Activated T-helper 17 cell treated with anti-CD3 and anti-CD28 coated beads, Interleukin-2, amount 50 U/mL, for 72 hours (primary cell): ENCODE results near the gene NFIA. TPM values are rescaled to one million over a fixed set of nuclear protein-coding genes. Genes with fewer than 3 reads are reported as not detected.

Experiments used
- ATAC-seq: fragments of 150-1000 bp; cut with Tn5 transposase; replicated peaks from 2 replicates; pipeline ENCODE4 v1.10.0; 2021; ENCODE audit warnings: mild to moderate bottlenecking, moderate library complexity
- H3K27ac Mint-ChIP-seq: one replicate; pipeline ENCODE4 v1.8.0; 2022; ENCODE audit warnings: mixed read lengths
- H3K27me3 Mint-ChIP-seq: one replicate; pipeline ENCODE4 v1.8.0; 2022; ENCODE audit warnings: mixed read lengths
- H3K36me3 Mint-ChIP-seq: one replicate; pipeline ENCODE4 v1.8.0; 2022; ENCODE audit warnings: low read depth, mild to moderate bottlenecking, mixed read lengths
- H3K4me1 Mint-ChIP-seq: one replicate; pipeline ENCODE4 v1.8.0; 2022; ENCODE audit warnings: mixed read lengths
- H3K4me3 Mint-ChIP-seq: one replicate; pipeline ENCODE4 v1.8.0; 2022; ENCODE audit warnings: mild to moderate bottlenecking, mixed read lengths
- H3K9me3 Mint-ChIP-seq: one replicate; pipeline ENCODE4 v1.8.0; 2022; ENCODE audit warnings: mixed read lengths
- total RNA-seq, 2 donors: library from RNA; stranded (reverse); gene quantifications; one replicate each; pipeline ENCODE4 v1.2.3, GENCODE V29; 2022

The NFIA gene
- total RNA-seq, 2 donors from 2014 or later = 3.5 to 5.1 TPM

DNA sequence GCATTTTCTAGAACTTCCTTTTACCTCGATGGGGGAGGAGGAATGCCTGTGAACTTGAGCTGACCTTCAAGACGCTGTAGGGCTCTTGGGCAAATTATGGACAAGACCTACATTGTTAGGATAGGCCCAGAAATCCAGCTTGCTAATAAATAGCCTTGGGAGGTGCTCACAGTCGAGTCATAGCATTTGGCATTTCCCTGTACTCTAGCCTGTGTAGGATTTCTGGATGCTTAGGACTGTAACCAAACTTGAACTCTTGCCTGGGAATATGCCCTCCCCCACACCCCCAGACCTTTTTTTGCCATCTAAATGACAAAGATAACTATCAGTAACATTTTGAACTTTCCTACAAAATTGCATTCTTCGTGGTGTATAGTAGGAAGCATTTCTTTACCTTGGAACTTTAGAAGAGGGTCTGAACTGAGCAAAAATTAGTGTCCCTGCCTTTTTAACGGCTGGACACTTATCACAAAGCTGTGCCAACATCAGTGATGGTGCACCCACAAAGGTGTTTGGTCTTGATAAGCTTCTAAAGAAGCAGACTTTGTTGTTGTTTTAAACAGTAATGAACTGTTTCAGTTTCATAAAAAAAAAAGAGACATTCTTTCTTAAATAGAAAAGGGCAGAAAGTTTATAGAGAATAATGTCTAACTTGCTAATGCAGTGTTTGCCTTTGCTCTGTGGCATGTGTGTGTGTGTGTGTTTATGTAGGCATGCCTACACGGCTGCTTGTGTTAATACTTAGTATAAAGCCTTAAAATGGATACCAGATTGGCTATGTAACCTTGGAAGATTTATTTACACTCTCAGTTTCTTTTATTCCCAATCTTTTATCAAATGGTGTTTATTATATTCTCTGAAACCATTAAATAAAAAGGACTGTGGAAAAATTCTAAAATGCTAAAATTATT, 88.2 kb downstream of the NFIA start:
- no peaks in the 10 kb centered on the region for H3K9me3 Mint-ChIP-seq
- H3K27me3 Mint-ChIP-seq = peaks cover under 1% of the 10 kb centered on the region
- H3K27ac Mint-ChIP-seq = no peak overlapping the region
- no peak overlapping the region for H3K4me3 Mint-ChIP-seq
- H3K36me3 Mint-ChIP-seq = no peaks in the 10 kb centered on the region
- H3K4me1 Mint-ChIP-seq = no peaks in the 10 kb centered on the region
- ATAC-seq = no peak

DNA sequence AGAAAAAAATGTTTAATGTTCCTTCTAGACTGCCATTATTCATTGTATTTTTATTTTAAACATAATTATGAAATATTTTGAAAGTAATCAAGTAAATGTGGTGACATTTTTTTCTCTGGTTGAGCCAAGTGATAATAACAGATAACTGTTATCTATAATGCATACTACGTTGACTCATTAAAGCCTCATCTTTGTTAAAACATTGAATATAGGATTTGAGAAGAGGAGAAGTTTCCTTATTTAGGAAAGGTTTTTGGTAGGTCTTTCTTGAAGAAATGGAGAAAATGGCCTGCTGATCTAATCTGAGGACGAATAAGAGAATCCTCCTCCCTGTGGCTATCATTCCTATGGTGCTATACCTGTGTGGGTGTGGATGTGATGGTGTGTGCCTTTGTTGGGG, 89.0 kb downstream of the NFIA start:
- no peaks in the 10 kb centered on the region for H3K9me3 Mint-ChIP-seq
- ATAC-seq = no peak
- H3K27me3 Mint-ChIP-seq = peaks cover 5% of the 10 kb centered on the region
- H3K36me3 Mint-ChIP-seq = no peaks in the 10 kb centered on the region
- H3K4me1 Mint-ChIP-seq = no peaks in the 10 kb centered on the region
- H3K27ac Mint-ChIP-seq = no peak overlapping the region
- H3K4me3 Mint-ChIP-seq = no peak overlapping the region

DNA sequence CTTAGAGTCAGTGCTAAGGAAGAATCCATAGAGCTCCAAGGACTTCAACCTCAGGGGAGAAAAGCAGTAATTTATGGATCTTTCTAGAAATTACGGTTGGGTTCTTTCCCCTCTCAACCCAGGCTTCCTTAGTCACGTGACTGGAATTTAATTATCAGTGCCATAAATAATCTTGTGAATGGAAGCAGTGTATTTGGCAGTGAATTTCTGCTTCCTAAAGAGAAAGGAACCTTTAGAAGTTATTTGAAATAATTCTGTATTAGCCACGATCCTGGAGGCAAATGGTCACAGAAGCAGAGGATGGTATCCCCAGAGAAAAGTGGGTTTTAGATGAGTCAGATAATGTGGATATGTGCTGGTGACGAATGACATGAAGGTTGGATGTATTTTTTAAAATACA, 89.6 kb downstream of the NFIA start:
- Mint-ChIP-seq H3K4me3 (no peak overlapping the region), H3K27me3 (peaks cover 5% of the 10 kb centered on the region), H3K4me1 (no peaks in the 10 kb centered on the region), H3K9me3 (no peaks in the 10 kb centered on the region), H3K27ac (no peak overlapping the region), H3K36me3 (no peaks in the 10 kb centered on the region)
- no peak for ATAC-seq

DNA sequence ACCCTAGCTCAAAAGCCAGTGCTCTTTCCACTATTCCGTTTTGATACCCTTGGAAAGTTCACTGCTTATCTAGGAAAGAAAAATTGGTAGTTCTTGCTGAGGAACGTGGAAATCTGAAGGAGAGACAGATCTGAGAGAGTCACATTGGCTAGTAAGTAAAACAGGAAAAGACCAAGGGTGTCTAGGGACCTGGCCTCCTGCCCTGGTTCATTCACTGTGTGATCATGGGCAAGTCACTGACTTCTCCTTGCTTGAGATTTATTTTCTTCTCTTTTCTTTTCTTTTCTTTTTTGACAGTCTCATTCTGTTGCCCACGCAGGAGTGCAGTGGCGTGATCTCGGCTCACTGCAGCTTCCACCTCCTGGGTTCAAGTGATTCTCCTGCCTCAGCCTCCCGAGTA, 90.8 kb downstream of the NFIA start:
- no peaks in the 10 kb centered on the region for H3K36me3 Mint-ChIP-seq
- ATAC-seq = no peak
- peaks cover 5% of the 10 kb centered on the region for H3K27me3 Mint-ChIP-seq
- H3K9me3 Mint-ChIP-seq = no peaks in the 10 kb centered on the region
- no peak overlapping the region for H3K4me3 Mint-ChIP-seq
- no peak overlapping the region for H3K27ac Mint-ChIP-seq
- H3K4me1 Mint-ChIP-seq = no peaks in the 10 kb centered on the region

DNA sequence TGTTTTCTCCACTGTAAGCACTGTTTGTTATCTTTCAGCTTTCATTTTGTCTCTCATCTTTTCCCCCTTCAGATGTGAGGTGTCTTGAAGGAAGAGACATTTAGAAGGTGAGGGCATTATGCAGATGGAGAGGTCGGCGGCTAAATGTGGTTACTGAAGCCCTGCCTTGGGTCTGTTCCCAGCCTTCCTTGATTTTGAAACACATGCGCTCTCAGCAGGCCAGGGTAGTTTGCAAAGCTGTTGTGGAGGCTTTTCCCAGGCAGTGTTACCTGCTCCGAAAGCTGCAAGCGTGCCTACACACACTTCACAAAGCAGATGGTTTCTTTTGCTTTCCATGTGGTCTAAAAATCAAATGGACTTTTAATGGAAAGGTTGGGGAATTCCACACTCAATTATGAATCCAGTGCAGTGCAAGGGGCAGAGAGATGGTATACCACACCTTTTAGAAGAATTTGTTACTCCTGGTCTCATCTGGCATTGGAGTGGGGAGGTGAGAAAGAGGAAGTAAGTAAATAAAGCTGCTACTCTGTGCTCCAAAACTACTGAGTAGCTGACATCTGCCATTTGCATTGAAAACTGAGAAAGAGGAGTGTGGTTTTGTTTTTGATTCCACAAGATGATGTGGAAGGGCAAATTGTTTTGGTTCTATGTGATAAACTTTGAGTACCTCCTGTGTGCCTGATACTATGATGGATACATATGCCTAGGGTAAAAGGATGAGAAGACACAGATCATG, 91.9 kb downstream of the NFIA start:
- Mint-ChIP-seq H3K27me3 (peaks cover 5% of the 10 kb centered on the region), H3K4me1 (no peaks in the 10 kb centered on the region), H3K36me3 (no peaks in the 10 kb centered on the region), H3K27ac (no peak overlapping the region), H3K4me3 (no peak overlapping the region), H3K9me3 (no peaks in the 10 kb centered on the region)
- ATAC-seq = peak; percentile 37

DNA sequence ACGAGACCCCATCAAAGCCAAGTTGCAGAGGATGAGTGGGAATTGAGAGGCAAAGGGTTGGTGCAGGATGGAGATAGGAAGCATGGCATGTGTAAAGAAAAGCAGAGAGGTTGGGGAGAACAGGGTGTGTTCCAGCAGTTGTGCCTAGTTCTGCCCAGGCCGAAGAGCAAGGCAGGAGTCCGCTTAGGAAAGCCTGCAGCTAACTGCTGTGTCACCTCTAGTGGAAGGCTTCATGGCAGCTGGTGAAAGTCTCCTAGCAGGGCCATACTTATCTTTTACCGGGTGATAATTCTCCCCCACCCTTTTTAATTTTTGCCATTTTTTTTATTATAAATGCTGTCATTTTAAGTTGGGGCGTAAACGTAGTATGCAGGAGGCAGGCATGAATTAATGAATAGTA, 93.6 kb downstream of the NFIA start:
- no peaks in the 10 kb centered on the region for H3K36me3 Mint-ChIP-seq
- H3K4me1 Mint-ChIP-seq = no peaks in the 10 kb centered on the region
- no peak overlapping the region for H3K27ac Mint-ChIP-seq
- no peaks in the 10 kb centered on the region for H3K9me3 Mint-ChIP-seq
- H3K27me3 Mint-ChIP-seq = peaks cover 5% of the 10 kb centered on the region
- no peak for ATAC-seq
- no peak overlapping the region for H3K4me3 Mint-ChIP-seq

DNA sequence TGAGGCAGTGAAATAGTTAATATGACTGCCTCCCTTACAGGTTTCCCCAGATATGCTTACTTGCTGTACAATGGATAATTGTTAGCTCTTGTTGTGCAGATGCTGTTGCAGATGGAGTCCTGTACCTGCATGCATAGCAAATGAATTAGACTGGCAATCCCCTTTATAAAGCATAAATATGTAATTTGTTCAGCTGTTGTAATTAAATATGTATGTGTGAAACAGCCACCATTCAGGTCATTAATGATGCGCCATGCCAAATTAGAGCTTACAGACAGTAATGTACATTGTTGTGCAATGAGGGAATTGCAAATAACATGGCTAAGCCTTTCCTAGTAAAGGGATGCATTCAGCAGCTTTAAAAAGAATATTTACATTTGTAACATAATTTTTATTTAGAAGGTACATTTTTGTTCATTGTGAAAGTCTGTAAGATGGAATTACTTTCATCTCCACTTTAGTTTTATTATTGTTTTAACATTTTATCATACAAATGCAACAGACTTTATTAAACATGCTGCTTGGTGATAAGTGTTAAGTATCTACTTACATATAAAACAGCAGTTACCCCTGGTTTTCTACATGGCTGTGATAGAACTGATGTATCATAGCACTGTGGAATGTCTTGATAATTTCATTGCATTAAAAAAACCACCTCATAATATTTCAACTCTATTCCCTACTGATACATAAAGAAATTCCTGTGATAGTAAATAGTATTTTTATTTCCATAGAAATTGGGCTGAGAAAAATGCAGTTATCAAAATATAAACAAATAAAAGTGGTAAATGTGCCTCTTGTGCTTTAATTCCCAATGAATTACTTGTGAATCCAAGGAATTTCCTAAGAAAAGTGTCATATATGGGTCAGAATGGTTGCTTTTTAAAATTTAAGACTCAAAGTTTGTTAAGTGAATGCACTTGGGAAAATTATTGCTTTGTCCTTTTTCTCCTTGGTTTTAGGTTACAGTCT, 99.0 kb downstream of the NFIA start:
- ATAC-seq = no peak
- H3K27me3 Mint-ChIP-seq = no peaks in the 10 kb centered on the region
- H3K4me3 Mint-ChIP-seq = no peak overlapping the region
- no peaks in the 10 kb centered on the region for H3K9me3 Mint-ChIP-seq
- no peaks in the 10 kb centered on the region for H3K36me3 Mint-ChIP-seq
- H3K4me1 Mint-ChIP-seq = no peaks in the 10 kb centered on the region
- H3K27ac Mint-ChIP-seq = no peak overlapping the region

DNA sequence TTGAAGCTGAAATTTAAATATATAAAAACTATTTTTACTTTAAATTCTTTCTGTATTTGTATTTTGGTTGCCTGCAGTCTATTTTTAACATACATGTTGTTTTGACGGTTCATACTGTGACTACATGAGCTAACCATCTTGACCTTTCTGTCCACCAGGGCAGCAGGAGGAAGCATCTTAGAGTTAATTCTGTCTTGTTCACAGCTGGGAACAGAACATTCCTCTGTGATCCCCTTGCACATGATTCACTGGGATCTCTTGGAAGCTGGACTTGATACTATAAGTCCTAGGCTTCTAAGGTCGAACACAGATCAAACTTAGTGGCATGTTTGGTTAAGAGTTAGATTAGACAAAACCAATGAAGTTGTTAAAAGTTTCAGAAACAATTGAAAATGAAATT, 99.7 kb downstream of the NFIA start:
- H3K27ac Mint-ChIP-seq = no peak overlapping the region
- H3K4me1 Mint-ChIP-seq = no peaks in the 10 kb centered on the region
- no peak for ATAC-seq
- H3K4me3 Mint-ChIP-seq = no peak overlapping the region
- H3K9me3 Mint-ChIP-seq = no peaks in the 10 kb centered on the region
- no peaks in the 10 kb centered on the region for H3K27me3 Mint-ChIP-seq
- H3K36me3 Mint-ChIP-seq = no peaks in the 10 kb centered on the region

DNA sequence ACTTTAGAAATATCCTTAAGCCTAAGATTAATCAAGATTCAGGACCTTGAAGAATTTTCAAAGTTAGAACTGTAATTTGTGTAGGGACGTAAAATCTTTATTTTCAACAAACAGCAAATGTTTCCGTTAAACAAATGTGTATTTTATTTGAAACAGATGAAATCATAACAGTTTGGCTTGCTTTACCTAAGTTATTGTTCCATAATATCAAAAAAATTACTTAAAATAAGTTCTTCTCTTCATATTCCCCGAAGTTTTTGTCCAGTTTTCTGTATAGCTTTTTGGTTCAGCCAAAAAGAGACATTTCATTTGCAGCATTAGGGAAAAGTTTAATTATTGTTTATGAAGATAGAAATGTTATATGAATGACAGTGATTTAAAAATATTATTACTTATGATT, 100.1 kb downstream of the NFIA start:
- H3K4me3 Mint-ChIP-seq = no peak overlapping the region
- no peaks in the 10 kb centered on the region for H3K27me3 Mint-ChIP-seq
- no peak for ATAC-seq
- no peak overlapping the region for H3K27ac Mint-ChIP-seq
- H3K4me1 Mint-ChIP-seq = no peaks in the 10 kb centered on the region
- no peaks in the 10 kb centered on the region for H3K9me3 Mint-ChIP-seq
- H3K36me3 Mint-ChIP-seq = no peaks in the 10 kb centered on the region

DNA sequence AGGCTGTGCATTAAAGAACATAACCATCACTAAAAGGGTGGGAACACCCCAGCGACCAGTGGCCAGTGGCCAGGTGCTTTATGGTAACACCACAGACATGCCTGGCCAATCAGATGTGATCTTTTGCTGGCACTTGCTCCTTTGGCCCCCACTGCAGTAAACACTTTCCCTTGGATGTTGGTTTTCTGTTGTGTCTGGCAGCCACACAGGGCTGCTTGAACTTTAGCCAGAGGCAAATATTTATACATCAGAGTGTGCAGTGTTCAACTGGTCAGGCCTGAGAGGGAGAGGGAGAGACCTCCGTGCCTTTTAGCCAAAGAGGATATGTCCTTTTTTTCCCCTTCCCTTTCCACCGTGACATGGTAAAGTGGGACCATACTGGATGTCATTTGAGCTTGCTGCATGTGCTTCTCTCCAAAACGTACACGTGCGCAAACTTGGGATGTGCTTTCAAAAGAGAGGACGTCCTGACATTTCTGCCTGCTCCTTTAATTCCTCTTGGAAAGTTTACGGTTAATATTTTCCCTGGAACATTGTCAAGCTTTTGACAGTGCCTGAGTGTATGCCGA, 101.2 kb downstream of the NFIA start:
- no peaks in the 10 kb centered on the region for H3K9me3 Mint-ChIP-seq
- no peak overlapping the region for H3K27ac Mint-ChIP-seq
- H3K36me3 Mint-ChIP-seq = no peaks in the 10 kb centered on the region
- no peak overlapping the region for H3K4me3 Mint-ChIP-seq
- ATAC-seq = no peak
- no peaks in the 10 kb centered on the region for H3K27me3 Mint-ChIP-seq
- H3K4me1 Mint-ChIP-seq = no peaks in the 10 kb centered on the region

DNA sequence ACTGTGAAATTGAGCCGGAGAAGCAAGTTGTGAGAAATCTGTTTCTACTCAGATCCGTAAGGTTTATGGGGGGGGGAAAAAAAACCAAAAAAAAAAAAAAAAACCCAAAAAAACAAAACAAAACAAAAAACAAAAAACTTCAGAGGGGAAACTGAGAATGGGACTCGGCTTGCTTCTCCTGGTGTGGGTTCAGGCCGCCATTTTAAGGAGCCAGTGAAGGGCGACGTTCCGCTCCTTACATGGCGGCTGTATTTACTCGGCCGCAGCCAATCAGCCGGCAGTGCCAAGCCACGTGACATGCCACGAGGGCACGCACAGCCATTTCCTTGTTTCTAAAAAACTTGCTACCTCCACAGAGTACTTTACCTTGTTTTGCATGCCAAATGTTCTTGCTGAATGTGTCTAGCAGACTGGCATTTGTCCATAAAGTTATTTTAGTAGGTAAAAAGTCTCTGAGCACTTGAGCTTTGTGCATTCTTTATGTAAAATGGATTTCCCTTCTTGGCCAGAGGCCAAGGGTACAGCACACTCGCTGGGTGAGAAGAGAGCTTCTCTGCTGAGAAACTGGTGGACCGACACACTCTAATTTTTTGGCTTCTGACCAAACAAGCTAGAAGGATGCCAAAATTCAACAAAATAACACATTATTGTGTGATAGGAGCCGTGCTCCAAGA, 101.8 kb downstream of the NFIA start:
- no peak for ATAC-seq
- Mint-ChIP-seq H3K27ac (no peak overlapping the region), H3K27me3 (no peaks in the 10 kb centered on the region), H3K4me1 (no peaks in the 10 kb centered on the region), H3K9me3 (no peaks in the 10 kb centered on the region), H3K4me3 (no peak overlapping the region), H3K36me3 (no peaks in the 10 kb centered on the region)

DNA sequence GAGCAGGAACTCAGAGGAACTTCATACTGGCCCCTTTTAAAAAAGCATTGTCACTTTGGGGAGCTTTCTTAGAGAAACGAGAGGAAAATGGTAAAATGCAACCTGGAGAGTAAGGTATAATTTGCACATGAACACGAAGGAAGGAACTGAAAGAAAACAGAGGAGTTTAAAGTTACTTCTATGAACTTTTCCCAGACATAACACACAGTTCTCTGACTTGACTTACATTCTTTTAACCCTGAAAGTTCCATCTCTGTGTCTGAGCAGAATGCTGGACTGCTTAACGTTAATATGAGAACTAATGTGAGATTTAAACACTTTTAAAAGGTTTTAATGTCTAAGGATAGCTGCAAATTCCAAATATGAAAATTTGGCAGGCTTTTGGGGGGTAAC, 102.3 kb downstream of the NFIA start:
- Mint-ChIP-seq H3K36me3 (no peaks in the 10 kb centered on the region), H3K4me1 (no peaks in the 10 kb centered on the region), H3K9me3 (no peaks in the 10 kb centered on the region), H3K27ac (no peak overlapping the region), H3K4me3 (no peak overlapping the region), H3K27me3 (no peaks in the 10 kb centered on the region)
- no peak for ATAC-seq

DNA sequence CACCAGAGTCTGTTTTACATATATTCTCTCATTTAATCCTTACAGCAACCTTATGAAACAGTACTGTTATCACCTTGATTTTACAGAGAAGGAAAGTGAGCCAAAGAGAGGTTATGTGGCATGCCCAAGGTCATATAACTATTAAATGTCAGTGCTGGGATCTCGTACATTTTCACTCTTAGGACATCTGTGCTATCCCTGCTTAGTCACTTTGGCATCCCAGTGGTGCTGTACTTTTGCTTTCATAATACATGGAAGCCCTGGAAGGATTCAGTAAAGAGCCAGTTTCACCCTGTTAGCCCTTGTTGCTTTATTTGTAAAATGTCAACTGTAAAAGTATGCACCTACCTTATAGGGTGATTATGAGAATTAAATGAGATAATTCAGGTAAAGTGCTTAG, 104.4 kb downstream of the NFIA start:
- no peak for ATAC-seq
- H3K4me3 Mint-ChIP-seq = no peak overlapping the region
- H3K9me3 Mint-ChIP-seq = no peaks in the 10 kb centered on the region
- H3K36me3 Mint-ChIP-seq = no peaks in the 10 kb centered on the region
- H3K4me1 Mint-ChIP-seq = no peaks in the 10 kb centered on the region
- H3K27ac Mint-ChIP-seq = no peak overlapping the region
- H3K27me3 Mint-ChIP-seq = no peaks in the 10 kb centered on the region
